CD4-positive, alpha-beta memory T cell (primary cell): ENCODE results near the gene FSTL4. TPM values are rescaled to one million over a fixed set of nuclear protein-coding genes. Genes with fewer than 3 reads are reported as not detected.

Experiments
- CTCF ChIA-PET: fragments of 350-600 bp; sonication (Branson Sonifier 250); formaldehyde crosslinking; loops from one replicate; lab custom pipeline; 2021; ENCODE audit warnings: inconsistent platforms; ENCODE audit not compliant: partially characterized antibody; lab: Charles Lee
- POLR2A ChIA-PET: fragments of 350-600 bp; sonication (Branson Sonifier 250); formaldehyde crosslinking; loops from one replicate; lab custom pipeline; 2021; ENCODE audit not compliant: partially characterized antibody; lab: Charles Lee
- DNase-seq, 5 donors: peaks; one replicate each; pipeline versions ENCODE4 v3.0.0 to v3.0.0-alpha.2; 2020 to 2022; ENCODE audit warnings: mixed read lengths in 1 of 5
- H3K27ac ChIP-seq: one replicate; pipeline ENCODE4 v1.7.0; 2013; ENCODE audit warnings: low read depth, low read length
- H3K27me3 ChIP-seq: 2 replicates; pipeline ENCODE4 v1.7.0; 2013; ENCODE audit warnings: mild to moderate bottlenecking, low read length, moderate library complexity; ENCODE audit not compliant: insufficient read depth
- H3K36me3 ChIP-seq: 2 replicates; pipeline ENCODE4 v1.7.0; 2013; ENCODE audit warnings: mild to moderate bottlenecking, low read length, moderate library complexity; ENCODE audit not compliant: insufficient read depth
- H3K4me1 ChIP-seq: 2 replicates; pipeline ENCODE4 v1.7.0; 2013; ENCODE audit warnings: mild to moderate bottlenecking, low read length, moderate library complexity; ENCODE audit not compliant: insufficient read depth
- H3K4me3 ChIP-seq, 2 donors: one replicate each; pipeline ENCODE4 v1.7.0; 2013; ENCODE audit warnings: low read length in 2 of 2, mild to moderate bottlenecking in 1 of 2
- H3K9me3 ChIP-seq, 2 donors: one replicate each; pipeline ENCODE4 v1.7.0; 2013; ENCODE audit warnings: low read length in 2 of 2, control low read depth in 1 of 2; ENCODE audit not compliant: control insufficient read depth in 1 of 2
- H3K27ac Mint-ChIP-seq, 7 donors: one replicate each; pipeline ENCODE4 v1.8.0; 2020 to 2021; ENCODE audit warnings: mixed read lengths in 7 of 7, mild to moderate bottlenecking in 6 of 7, inconsistent platforms in 3 of 7, moderate library complexity in 3 of 7
- H3K27me3 Mint-ChIP-seq, 2 donors: one replicate each; pipeline ENCODE4 v1.8.0; 2020 to 2021; ENCODE audit warnings: mixed read lengths in 2 of 2
- H3K36me3 Mint-ChIP-seq, 2 donors: one replicate each; pipeline ENCODE4 v1.8.0; 2020 to 2021; ENCODE audit warnings: mixed read lengths in 2 of 2, inconsistent platforms in 1 of 2, mild to moderate bottlenecking in 1 of 2
- H3K4me1 Mint-ChIP-seq, 4 donors: one replicate each; pipeline ENCODE4 v1.8.0; 2020 to 2021; ENCODE audit warnings: mixed read lengths in 4 of 4, mild to moderate bottlenecking in 1 of 4
- H3K4me3 Mint-ChIP-seq, 8 donors: one replicate each; pipeline ENCODE4 v1.8.0; 2020 to 2021; ENCODE audit warnings: mixed read lengths in 8 of 8, mild to moderate bottlenecking in 7 of 8, moderate library complexity in 6 of 8, inconsistent platforms in 3 of 8
- H3K9me3 Mint-ChIP-seq, 8 donors: one replicate each; pipeline ENCODE4 v1.8.0; 2020 to 2021; ENCODE audit warnings: mixed read lengths in 8 of 8, mild to moderate bottlenecking in 5 of 8, inconsistent platforms in 3 of 8, moderate library complexity in 1 of 8
- intact Hi-C: fragments of 100-400 bp; cut with micrococcal nuclease; formaldehyde crosslinking; loops from one replicate; pipeline ENCODE4 v1.15.1; 2023
- polyA plus RNA-seq, 2 donors: library from polyadenylated mRNA; unstranded; fragments of 300-500 nt; fragmentation: Illumina TruSeq; gene quantifications; one replicate each; pipeline ENCODE4 v1.2.3, GENCODE V29; 2021
- total RNA-seq, 2 experiments: library from RNA; stranded (reverse); gene quantifications; one replicate each; pipeline ENCODE4 v1.2.3, GENCODE V29; 2021

Gene FSTL4
- total and polyA plus RNA-seq, 4 experiments from 2014 or later = not detected

GRCh38 chr5:133393776-133394476, 218.4 kb downstream of the FSTL4 start:
- H3K4me3 ChIP-seq = no peak overlapping the region
- H3K27ac ChIP-seq = no peak overlapping the region
- Mint-ChIP-seq H3K4me3 (no peak overlapping the region), H3K36me3 (no peaks in the 10 kb centered on the region), H3K27ac (no peak overlapping the region), H3K27me3 (peaks cover 4 to 7% of the 10 kb centered on the region in 2 donors), H3K9me3 (peaks cover 0 to 3% (median 0%) of the 10 kb centered on the region in 8 donors), H3K4me1 (peaks cover 5 to 15% (median 9%) of the 10 kb centered on the region in 4 donors)
- H3K9me3 ChIP-seq = no peaks in the 10 kb centered on the region
- no peak for DNase-seq
- ChIA-PET POLR2A (no interaction called here), CTCF (interaction anchor here (1.2 to 1.9 kb wide), 2 partner anchors 31 to 33 kb away, joined by 3 to 6 read pairs; no protein-coding TSS in a partner anchor)
- peaks cover 3% of the 10 kb centered on the region for H3K27me3 ChIP-seq
- peaks cover 10% of the 10 kb centered on the region for H3K4me1 ChIP-seq
- no peaks in the 10 kb centered on the region for H3K36me3 ChIP-seq
- intact Hi-C loops = no loop called here

- ChIA-PET CTCF (interaction anchor here (1.9 kb wide), 1 partner anchor 32 kb away, joined by 6 read pairs; no protein-coding TSS in a partner anchor), POLR2A (no interaction called here)
- Histone ChIP-seq H3K4me3 (no peak overlapping the region), H3K9me3 (no peaks in the 10 kb centered on the region), H3K36me3 (no peaks in the 10 kb centered on the region), H3K4me1 (peaks cover 8% of the 10 kb centered on the region), H3K27ac (no peak overlapping the region), H3K27me3 (peaks cover 3% of the 10 kb centered on the region)
- peaks cover 6 to 12% of the 10 kb centered on the region in 2 donors for H3K27me3 Mint-ChIP-seq
- H3K4me3 Mint-ChIP-seq = no peak overlapping the region
- H3K27ac Mint-ChIP-seq = peak overlapping the region in 1 of 7 donors; percentile 31
- peaks cover 5 to 9% (median 6%) of the 10 kb centered on the region in 4 donors for H3K4me1 Mint-ChIP-seq
- no peaks in the 10 kb centered on the region for H3K36me3 Mint-ChIP-seq
- H3K9me3 Mint-ChIP-seq = peaks cover 0 to 3% (median 0%) of the 10 kb centered on the region in 8 donors
- intact Hi-C loops = no loop called here
- DNase-seq = no peak
Observed at GRCh38 chr5:133392448-133392847, 219.9 kb downstream of the FSTL4 start.

GRCh38 chr5:133391354-133392136, 220.8 kb downstream of the FSTL4 start:
- CTCF ChIA-PET = no interaction called here
- H3K36me3 Mint-ChIP-seq = no peaks in the 10 kb centered on the region
- Histone ChIP-seq H3K27ac (no peak overlapping the region), H3K4me3 (no peak overlapping the region), H3K4me1 (no peaks in the 10 kb centered on the region), H3K36me3 (no peaks in the 10 kb centered on the region), H3K27me3 (peaks cover 3% of the 10 kb centered on the region), H3K9me3 (no peaks in the 10 kb centered on the region)
- intact Hi-C loops = no loop called here
- H3K4me3 Mint-ChIP-seq = no peak overlapping the region
- H3K9me3 Mint-ChIP-seq = peaks cover 0 to 3% (median 0%) of the 10 kb centered on the region in 8 donors
- peaks cover 3 to 7% (median 4%) of the 10 kb centered on the region in 4 donors for H3K4me1 Mint-ChIP-seq
- no peak overlapping the region for H3K27ac Mint-ChIP-seq
- DNase-seq = no peak
- peaks cover 6 to 13% of the 10 kb centered on the region in 2 donors for H3K27me3 Mint-ChIP-seq
- POLR2A ChIA-PET = no interaction called here

- CTCF ChIA-PET = no interaction called here
- no peak for DNase-seq
- no peaks in the 10 kb centered on the region for H3K4me1 ChIP-seq
- no peak overlapping the region for H3K4me3 Mint-ChIP-seq
- H3K9me3 Mint-ChIP-seq = peaks cover 0 to 3% (median 0%) of the 10 kb centered on the region in 8 donors
- H3K27ac Mint-ChIP-seq = no peak overlapping the region
- H3K4me3 ChIP-seq = no peak overlapping the region
- H3K36me3 Mint-ChIP-seq = no peaks in the 10 kb centered on the region
- H3K27me3 ChIP-seq = peaks cover 3% of the 10 kb centered on the region
- H3K4me1 Mint-ChIP-seq = peaks cover 0 to 5% (median 3%) of the 10 kb centered on the region in 4 donors
- POLR2A ChIA-PET = no interaction called here
- H3K36me3 ChIP-seq = no peaks in the 10 kb centered on the region
- H3K27ac ChIP-seq = no peak overlapping the region
- intact Hi-C loops = no loop called here
- H3K9me3 ChIP-seq = no peaks in the 10 kb centered on the region
- H3K27me3 Mint-ChIP-seq = peaks cover 6 to 12% of the 10 kb centered on the region in 2 donors
Observed at GRCh38 chr5:133390416-133391353, 221.7 kb downstream of the FSTL4 start.

GRCh38 chr5:133389066-133389590, 223.2 kb downstream of the FSTL4 start:
- H3K36me3 ChIP-seq = no peaks in the 10 kb centered on the region
- ChIA-PET POLR2A (no interaction called here), CTCF (no interaction called here)
- no peak overlapping the region for H3K4me3 ChIP-seq
- no peaks in the 10 kb centered on the region for H3K9me3 ChIP-seq
- no peaks in the 10 kb centered on the region for H3K9me3 Mint-ChIP-seq
- peaks cover 3% of the 10 kb centered on the region for H3K27me3 ChIP-seq
- DNase-seq = no peak
- no peak overlapping the region for H3K27ac Mint-ChIP-seq
- no peaks in the 10 kb centered on the region for H3K36me3 Mint-ChIP-seq
- no peak overlapping the region for H3K4me3 Mint-ChIP-seq
- peaks cover 0 to 5% (median 3%) of the 10 kb centered on the region in 4 donors for H3K4me1 Mint-ChIP-seq
- no peak overlapping the region for H3K27ac ChIP-seq
- intact Hi-C loops = no loop called here
- H3K4me1 ChIP-seq = no peaks in the 10 kb centered on the region
- H3K27me3 Mint-ChIP-seq = peaks cover 9 to 16% of the 10 kb centered on the region in 2 donors

- CTCF ChIA-PET = no interaction called here
- Histone ChIP-seq H3K4me3 (no peak overlapping the region), H3K27me3 (peaks cover 3% of the 10 kb centered on the region), H3K36me3 (no peaks in the 10 kb centered on the region), H3K9me3 (no peaks in the 10 kb centered on the region), H3K27ac (no peak overlapping the region), H3K4me1 (no peaks in the 10 kb centered on the region)
- no peak for DNase-seq
- H3K36me3 Mint-ChIP-seq = no peaks in the 10 kb centered on the region
- intact Hi-C loops = no loop called here
- POLR2A ChIA-PET = no interaction called here
- peaks cover 0 to 5% (median 3%) of the 10 kb centered on the region in 4 donors for H3K4me1 Mint-ChIP-seq
- H3K27me3 Mint-ChIP-seq = peaks cover 9 to 17% of the 10 kb centered on the region in 2 donors
- H3K27ac Mint-ChIP-seq = no peak overlapping the region
- H3K9me3 Mint-ChIP-seq = no peaks in the 10 kb centered on the region
- no peak overlapping the region for H3K4me3 Mint-ChIP-seq
Observed at GRCh38 chr5:133387621-133388020, 224.7 kb downstream of the FSTL4 start.
